AG04449 (cell line): ENCODE results near the gene PSAT1.

Source experiments
- CTCF ChIA-PET: fragments of 350-600 bp; formaldehyde crosslinking; extraction: SDS; loops from one replicate; lab custom pipeline; 2021; ENCODE audit warnings: antibody characterized with exemption; lab: Yijun Ruan, JAX
- POLR2A ChIA-PET: fragments of 400-600, 350-600 bp; formaldehyde crosslinking; extraction: SDS; loops from one replicate; lab custom pipeline; 2020; ENCODE audit warnings: antibody characterized with exemption, inconsistent platforms; lab: Yijun Ruan, JAX
- DNase-seq: peaks from one replicate; pipeline ENCODE4 v3.0.0-alpha.2; 2010; ENCODE audit warnings: low read depth, low spot score
- H3K4me3 ChIP-seq: 2 replicates; pipeline ENCODE4 v1.5.1; 2011; ENCODE audit warnings: low read depth, mild to moderate bottlenecking, control low read depth, low read length
- TF ChIP-seq, protein P1 (sequence below): IDR thresholded peaks from one replicate; pipeline ENCODE4 v1.5.1; 2011; ENCODE audit warnings: mild to moderate bottlenecking, moderate library complexity, low read length, control low read depth, inconsistent platforms; ENCODE audit not compliant: insufficient read depth; ENCODE audit errors: missing control alignments

Gene PSAT1

DNA sequence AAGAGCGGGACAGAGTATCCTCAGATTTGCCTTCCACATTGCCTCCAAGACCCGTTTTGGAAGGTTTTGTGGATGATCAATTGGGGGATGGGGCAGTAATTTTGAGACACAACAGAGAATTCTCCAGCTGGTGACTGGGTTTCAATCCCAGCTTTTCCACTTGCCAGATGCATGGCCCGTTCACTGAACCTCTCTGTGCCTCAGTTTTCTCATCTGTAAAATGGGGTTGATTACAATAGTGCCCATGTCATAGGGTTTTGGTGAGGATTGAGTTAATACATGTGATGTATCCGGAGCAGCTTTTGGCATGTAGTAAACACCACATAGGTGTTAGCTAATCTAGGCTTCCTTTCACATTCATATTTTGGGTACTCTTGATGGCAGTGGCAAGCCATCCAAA lies 59.7 kb downstream of the PSAT1 start:
- TF ChIP-seq, protein P1, sequence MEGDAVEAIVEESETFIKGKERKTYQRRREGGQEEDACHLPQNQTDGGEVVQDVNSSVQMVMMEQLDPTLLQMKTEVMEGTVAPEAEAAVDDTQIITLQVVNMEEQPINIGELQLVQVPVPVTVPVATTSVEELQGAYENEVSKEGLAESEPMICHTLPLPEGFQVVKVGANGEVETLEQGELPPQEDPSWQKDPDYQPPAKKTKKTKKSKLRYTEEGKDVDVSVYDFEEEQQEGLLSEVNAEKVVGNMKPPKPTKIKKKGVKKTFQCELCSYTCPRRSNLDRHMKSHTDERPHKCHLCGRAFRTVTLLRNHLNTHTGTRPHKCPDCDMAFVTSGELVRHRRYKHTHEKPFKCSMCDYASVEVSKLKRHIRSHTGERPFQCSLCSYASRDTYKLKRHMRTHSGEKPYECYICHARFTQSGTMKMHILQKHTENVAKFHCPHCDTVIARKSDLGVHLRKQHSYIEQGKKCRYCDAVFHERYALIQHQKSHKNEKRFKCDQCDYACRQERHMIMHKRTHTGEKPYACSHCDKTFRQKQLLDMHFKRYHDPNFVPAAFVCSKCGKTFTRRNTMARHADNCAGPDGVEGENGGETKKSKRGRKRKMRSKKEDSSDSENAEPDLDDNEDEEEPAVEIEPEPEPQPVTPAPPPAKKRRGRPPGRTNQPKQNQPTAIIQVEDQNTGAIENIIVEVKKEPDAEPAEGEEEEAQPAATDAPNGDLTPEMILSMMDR: no peak
- CTCF ChIA-PET: interaction anchor here (1.7 kb wide), 1 partner anchor 10 kb away, joined by 5 read pairs; no protein-coding TSS in a partner anchor
- POLR2A ChIA-PET: no interaction called here
- DNase-seq: no peak
- no peak overlapping the region for H3K4me3 ChIP-seq

DNA sequence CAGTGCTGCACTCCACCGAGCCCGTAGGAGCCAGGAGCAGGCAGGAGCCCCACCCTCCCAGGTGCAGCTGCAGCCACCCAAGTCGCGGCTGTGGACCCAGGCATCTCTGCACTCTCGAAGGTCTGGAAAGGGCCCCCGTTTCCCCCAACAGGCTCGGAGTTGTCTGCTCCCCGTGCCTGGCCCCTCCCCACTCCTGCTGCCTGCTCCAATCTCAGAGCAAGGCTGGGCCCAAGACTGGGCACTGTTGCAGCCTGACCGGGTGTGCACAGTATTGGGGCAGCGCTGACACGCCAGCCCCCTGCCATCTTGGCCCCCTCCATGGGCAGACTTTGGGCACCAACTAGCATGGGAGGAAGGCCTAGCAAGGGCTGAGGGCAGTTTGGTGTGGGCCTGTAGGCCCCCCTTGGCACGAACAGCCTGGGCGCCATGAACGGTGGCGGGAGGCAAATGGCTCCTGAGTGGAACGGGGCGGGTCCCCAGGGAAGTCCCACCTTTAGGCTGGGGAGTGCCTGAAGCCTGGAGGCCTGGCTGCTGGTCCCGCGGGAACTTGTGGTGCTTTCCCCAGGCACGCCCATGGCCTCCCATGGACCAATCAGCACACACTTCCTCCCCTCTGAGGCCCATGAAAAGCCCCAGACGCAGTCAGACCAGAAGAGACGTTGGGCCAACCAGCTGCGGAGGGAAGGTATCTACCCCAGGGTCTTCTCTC lies 60.4 kb downstream of the PSAT1 start:
- TF ChIP-seq, protein P1: no peak
- CTCF ChIA-PET: interaction anchor here (1.7 to 4.7 kb wide), 2 partner anchors 9 to 12 kb away, joined by 5 to 23 read pairs; no protein-coding TSS in a partner anchor
- H3K4me3 ChIP-seq: no peak overlapping the region
- no peak for DNase-seq
- POLR2A ChIA-PET: no interaction called here

DNA sequence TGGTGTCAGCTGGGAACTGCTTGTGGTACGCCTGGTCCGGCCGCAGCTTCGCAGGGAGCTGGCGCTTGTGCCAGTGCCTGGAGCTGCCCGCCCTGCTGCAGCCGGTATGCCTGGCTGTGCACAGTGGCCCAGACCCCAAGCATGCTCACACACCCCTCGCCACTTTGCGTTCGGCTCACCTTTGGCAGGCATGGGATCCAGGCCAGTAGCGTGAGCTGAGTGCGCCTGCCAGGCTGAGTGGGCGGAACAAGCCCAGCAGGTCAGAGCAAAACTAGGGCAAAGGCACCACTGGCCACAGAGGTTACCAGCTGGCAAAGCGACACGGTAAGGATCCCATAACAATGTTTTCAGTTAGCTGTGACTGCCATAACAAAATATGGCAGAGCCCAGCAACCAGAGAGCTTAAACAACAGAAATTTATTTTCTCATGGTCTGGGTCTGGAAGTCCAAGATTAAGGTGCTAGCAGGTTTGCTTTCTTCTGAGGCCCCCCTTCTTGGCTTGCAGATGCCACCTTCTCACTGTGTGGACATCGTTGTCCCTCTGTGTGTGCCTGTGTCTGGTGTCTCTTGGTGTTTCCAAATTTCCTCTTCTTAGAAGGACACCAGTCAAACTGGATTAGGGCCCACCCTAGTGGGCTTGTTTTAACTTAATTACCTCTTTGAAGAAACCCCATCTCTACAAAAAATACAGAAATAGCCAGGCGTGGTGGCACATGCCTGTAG lies 61.6 kb downstream of the PSAT1 start:
- H3K4me3 ChIP-seq: no peak overlapping the region
- ChIA-PET POLR2A (no interaction called here), CTCF (interaction anchor here (4.7 kb wide), 1 partner anchor 11 kb away, joined by 23 read pairs; no protein-coding TSS in a partner anchor)
- DNase-seq: no peak
- TF ChIP-seq, protein P1: no peak

- TF ChIP-seq, protein P1: no peak
- no peak overlapping the region for H3K4me3 ChIP-seq
- CTCF ChIA-PET: interaction anchor here (0.6 to 1.5 kb wide), 2 partner anchors 9 to 171 kb away, joined by 3 to 11 read pairs; no protein-coding TSS in a partner anchor
- POLR2A ChIA-PET: interaction anchor here (0.9 kb wide), 1 partner anchor 66 kb away, joined by 5 read pairs; the partner anchor contains the start of gene PSAT1
- DNase-seq: peak; percentile 17
These were observed 66.3 kb downstream of the PSAT1 start for GRCh38 chr9:78363221-78363620.

GRCh38 chr9:78365748-78366697 lies 69.1 kb downstream of the PSAT1 start:
- CTCF ChIA-PET: interaction anchor here (0.7 to 2.4 kb wide), 20 partner anchors 8 to 869 kb away, joined by 3 to 12 read pairs (median 3); no protein-coding TSS in a partner anchor
- DNase-seq: no peak
- H3K4me3 ChIP-seq: no peak overlapping the region
- POLR2A ChIA-PET: no interaction called here
- TF ChIP-seq, protein P1: peak; percentile 19
